SK-N-SH (cell line): Measurements from ENCODE around the gene TFF1. TPM values are rescaled to one million over a fixed set of nuclear protein-coding genes. Genes with fewer than 3 reads are reported as not detected.

Source experiments
- CTCF ChIA-PET: fragments of 300-600, 350-600 bp; formaldehyde crosslinking; extraction: SDS; loops from one replicate; lab custom pipeline; 2021; lab: Yijun Ruan, JAX
- POLR2A ChIA-PET: fragments of 350-600 bp; sonication (Branson Sonifier 250); formaldehyde crosslinking; extraction: SDS; loops from one replicate; lab custom pipeline; 2020; ENCODE audit warnings: antibody characterized with exemption, inconsistent platforms; lab: Yijun Ruan, JAX
- DNase-seq: peaks from one replicate; pipeline ENCODE4 v3.0.0; 2012
- H2AFZ ChIP-seq: fragments of 200-600 bp; sonication (generic); 2 replicates; pipeline ENCODE4 v1.8.1; 2016; ENCODE audit warnings: antibody characterized with exemption, mild to moderate bottlenecking, low read depth
- H3F3A ChIP-seq: fragments of 200-600 bp; sonication (generic); replicated peaks from 2 replicates; pipeline ENCODE3; 2016; ENCODE audit warnings: antibody characterized with exemption, mild to moderate bottlenecking; ENCODE audit not compliant: insufficient read depth
- H3K27ac ChIP-seq, 2 experiments: fragments of 200-500 bp in 1 of 2; fragments of 200-600 bp in 1 of 2; sonication (Bioruptor generic) in 1 of 2; sonication (generic), shearing (Covaris generic) in 1 of 2; 2 replicates each; pipeline versions ENCODE4 v1.5.1 to v1.6.1; 2014 to 2016; ENCODE audit warnings: low read depth in 2 of 2, inconsistent platforms in 1 of 2, low read length in 1 of 2, mild to moderate bottlenecking in 1 of 2, mixed read lengths in 1 of 2
- H3K27me3 ChIP-seq: fragments of 200-600 bp; sonication (generic), shearing (Covaris generic); 2 replicates; pipeline ENCODE4 v1.6.1; 2016; ENCODE audit warnings: mixed run types; ENCODE audit not compliant: insufficient read depth
- H3K36me3 ChIP-seq, 2 experiments: fragments of 200-500 bp in 1 of 2; fragments of 200-600 bp in 1 of 2; sonication (Bioruptor generic) in 1 of 2; sonication (generic) in 1 of 2; replicated peaks in 1 of 2; 2 replicates each; pipeline versions ENCODE3 to v1.5.1; 2014 to 2016; ENCODE audit warnings: low read length in 1 of 2, mild to moderate bottlenecking in 1 of 2; ENCODE audit not compliant: insufficient read depth in 2 of 2, control insufficient read depth in 1 of 2
- H3K4me1 ChIP-seq, 2 experiments: fragments of 200-500 bp in 1 of 2; fragments of 200-600 bp in 1 of 2; sonication (Bioruptor generic) in 1 of 2; sonication (generic), shearing (Covaris generic) in 1 of 2; 2 replicates each; pipeline versions ENCODE4 v1.5.1 to v1.6.1; 2014 to 2016; ENCODE audit warnings: low read depth in 1 of 2, low read length in 1 of 2, mixed run types in 1 of 2; ENCODE audit not compliant: insufficient read depth in 2 of 2, control insufficient read depth in 1 of 2
- H3K4me2 ChIP-seq: fragments of 200-600 bp; sonication (generic), shearing (Covaris generic); 2 replicates; pipeline ENCODE4 v1.6.1; 2017; ENCODE audit warnings: mixed run types
- H3K4me3 ChIP-seq, 2 experiments: fragments of 200-500 bp in 1 of 2; fragments of 200-600 bp in 1 of 2; sonication (Bioruptor generic) in 1 of 2; sonication (generic), shearing (Covaris generic) in 1 of 2; 2 replicates each; pipeline versions ENCODE4 v1.5.1 to v1.8.1; 2014 to 2016; ENCODE audit warnings: low read depth in 2 of 2, inconsistent platforms in 1 of 2, low read length in 1 of 2, mild to moderate bottlenecking in 1 of 2, mixed read lengths in 1 of 2, moderate library complexity in 1 of 2
- H3K79me2 ChIP-seq: fragments of 200-600 bp; sonication (generic); 2 replicates; pipeline ENCODE4 v1.8.1; 2017; ENCODE audit warnings: mild to moderate bottlenecking; ENCODE audit not compliant: insufficient read depth
- H3K9ac ChIP-seq: fragments of 200-600 bp; sonication (generic); 2 replicates; pipeline ENCODE4 v1.6.1; 2017; ENCODE audit warnings: mixed run types
- H3K9me2 ChIP-seq: fragments of 200-600 bp; sonication (generic); 2 replicates; pipeline ENCODE4 v1.6.1; 2017; ENCODE audit warnings: mixed run types
- H3K9me3 ChIP-seq: fragments of 200-600 bp; sonication (generic); 2 replicates; pipeline ENCODE4 v1.6.1; 2017; ENCODE audit warnings: mixed run types, mild to moderate bottlenecking, moderate library complexity
- H4K20me1 ChIP-seq: fragments of 200-600 bp; sonication (generic); 2 replicates; pipeline ENCODE4 v1.6.1; 2017; ENCODE audit warnings: mild to moderate bottlenecking, mixed run types; ENCODE audit not compliant: insufficient read depth
- EP300 ChIP-seq, 2 experiments: IDR thresholded peaks; 2 replicates each; pipeline versions ENCODE4 v1.4.0 to v1.6.1; 2012; ENCODE audit warnings: borderline replicate concordance in 1 of 2, low read depth in 1 of 2, low read length in 1 of 2
- EZH2phosphoT487 ChIP-seq: fragments of 200-600 bp; sonication (generic); IDR thresholded peaks from 2 replicates; pipeline ENCODE4 v1.6.1; 2017; ENCODE audit warnings: low read depth, mixed run types, mild to moderate bottlenecking, antibody characterized with exemption, moderate library complexity, borderline replicate concordance
- FOSL2 ChIP-seq: IDR thresholded peaks from 2 replicates; pipeline ENCODE4 v1.4.0; 2012; ENCODE audit warnings: low read depth, mild to moderate bottlenecking, moderate library complexity, borderline replicate concordance
- GABPA ChIP-seq: IDR thresholded peaks from 2 replicates; pipeline ENCODE4 v1.4.0; 2012; ENCODE audit warnings: low read depth, mild to moderate bottlenecking
- JUND ChIP-seq: IDR thresholded peaks from 2 replicates; pipeline ENCODE4 v1.4.0; 2012
- MEF2A ChIP-seq: IDR thresholded peaks from 2 replicates; pipeline ENCODE4 v1.4.0; 2012; ENCODE audit warnings: low read depth, borderline replicate concordance
- MXI1 ChIP-seq: IDR thresholded peaks from 2 replicates; pipeline ENCODE4 v1.6.1; 2012; ENCODE audit warnings: mild to moderate bottlenecking, low read depth, low read length, improper control_type of control experiment
- NFIC ChIP-seq: IDR thresholded peaks from 2 replicates; pipeline ENCODE4 v1.4.0; 2012; ENCODE audit warnings: borderline replicate concordance
- NRF1 ChIP-seq: IDR thresholded peaks from 2 replicates; pipeline ENCODE4 v1.6.1; 2012; ENCODE audit warnings: low read depth, mild to moderate bottlenecking, low read length
- POLR2AphosphoS5 ChIP-seq: IDR thresholded peaks from 2 replicates; pipeline ENCODE4 v1.6.1; 2012; ENCODE audit warnings: low read depth, low read length
- RAD21 ChIP-seq: IDR thresholded peaks from 2 replicates; pipeline ENCODE4 v1.6.1; 2012; ENCODE audit warnings: mild to moderate bottlenecking, low read length
- RXRA ChIP-seq: IDR thresholded peaks from 2 replicates; pipeline ENCODE4 v1.4.0; 2012; ENCODE audit warnings: low read depth, mild to moderate bottlenecking, borderline replicate concordance
- SIN3A ChIP-seq: IDR thresholded peaks from 2 replicates; pipeline ENCODE4 v1.6.1; 2012; ENCODE audit warnings: low read depth, mild to moderate bottlenecking, low read length, moderate library complexity, borderline replicate concordance
- SMC3 ChIP-seq: IDR thresholded peaks from 2 replicates; pipeline ENCODE4 v1.6.1; 2012; ENCODE audit warnings: low read depth, low read length, improper control_type of control experiment
- TCF12 ChIP-seq: IDR thresholded peaks from 2 replicates; pipeline ENCODE4 v1.4.0; 2012
- TEAD4 ChIP-seq: IDR thresholded peaks from 2 replicates; pipeline ENCODE4 v1.4.0; 2012; ENCODE audit warnings: mild to moderate bottlenecking, borderline replicate concordance; ENCODE audit not compliant: insufficient read depth
- YY1 ChIP-seq: IDR thresholded peaks from 2 replicates; pipeline ENCODE4 v1.4.0; 2012; ENCODE audit warnings: low read depth, mild to moderate bottlenecking
- WGBS: methylation state at CpG from one replicate; pipeline ENCODE4 v1.1.6; 2017; ENCODE audit warnings: low lambda C conversion rate; 5-methylcytosine and 5-hydroxymethylcytosine counted together
- polyA plus RNA-seq, 3 experiments: library from polyadenylated mRNA; depleted of rRNA; stranded (reverse); fragments of >200 nt; gene quantifications; 2 replicates each; pipeline ENCODE4 v1.2.3, GENCODE V29; 2012
- TF ChIP-seq, protein P1 (sequence below): IDR thresholded peaks from 2 replicates; pipeline ENCODE4 v1.4.0; 2012; ENCODE audit warnings: low read depth, borderline replicate concordance

Gene TFF1
- polyA plus RNA-seq, 1 of the 3 experiments (the other 2 are of a cell fraction), result not detected

DNA sequence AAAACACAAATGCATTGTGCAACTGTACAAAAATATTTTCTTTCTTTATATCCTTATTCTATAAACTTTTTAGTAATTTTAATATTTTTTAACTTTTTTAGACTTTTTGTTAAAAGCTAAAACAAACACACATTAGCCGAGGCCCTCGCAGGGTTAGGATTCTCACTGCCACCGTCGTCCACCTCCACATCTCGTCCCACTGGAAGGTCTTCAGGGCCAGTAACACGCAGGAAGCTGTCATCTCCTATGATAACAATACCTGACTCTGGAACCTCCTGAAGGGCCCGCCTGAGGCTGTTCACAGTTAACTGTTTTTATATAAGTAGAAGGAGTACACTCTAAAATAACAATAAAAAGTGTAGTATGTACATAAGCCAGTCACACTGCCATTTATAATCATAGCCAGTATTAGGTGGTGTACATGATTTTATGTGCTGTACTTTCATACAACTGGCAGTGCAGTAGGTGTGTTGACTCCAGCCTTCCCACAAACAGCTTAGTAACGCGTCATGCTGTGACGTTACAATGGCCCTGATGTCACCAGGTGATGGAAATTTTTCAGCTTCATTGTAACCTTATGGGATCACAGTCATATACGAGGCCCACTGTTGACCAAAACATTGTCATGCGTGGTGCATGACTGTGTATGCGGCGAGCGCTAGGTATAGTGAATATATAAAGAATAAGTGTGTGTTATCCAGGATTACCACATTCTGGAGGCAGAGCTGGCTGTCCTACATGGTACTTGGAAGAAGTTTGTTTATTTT is 24.4 kb downstream of the TFF1 start:
- Histone ChIP-seq H3K79me2 (no peaks in the 10 kb centered on the region), H4K20me1 (no peaks in the 10 kb centered on the region), H3K27ac (no peak overlapping the region), H3K9me2 (no peaks in the 10 kb centered on the region), H3F3A (no peaks in the 10 kb centered on the region), H3K4me1 (no peaks in the 10 kb centered on the region), H2AFZ (no peak overlapping the region), H3K4me3 (no peak overlapping the region), H3K9ac (no peak overlapping the region), H3K27me3 (no peaks in the 10 kb centered on the region), H3K36me3 (no peaks in the 10 kb centered on the region)
- WGBS, result 53% methylated on average over 15 of the region's 15 CpGs
- no peak for DNase-seq
- CTCF ChIA-PET, result no interaction called here
- POLR2A ChIA-PET, result no interaction called here
- no peak for TF ChIP-seq MXI1
- no peak for TF ChIP-seq JUND
- TF ChIP-seq GABPA, result no peak
- TF ChIP-seq TEAD4, result no peak
- TF ChIP-seq RXRA, result no peak
- TF ChIP-seq SIN3A, result no peak
- no peak for TF ChIP-seq NRF1
- no peak for TF ChIP-seq MEF2A
- TF ChIP-seq, protein P1, sequence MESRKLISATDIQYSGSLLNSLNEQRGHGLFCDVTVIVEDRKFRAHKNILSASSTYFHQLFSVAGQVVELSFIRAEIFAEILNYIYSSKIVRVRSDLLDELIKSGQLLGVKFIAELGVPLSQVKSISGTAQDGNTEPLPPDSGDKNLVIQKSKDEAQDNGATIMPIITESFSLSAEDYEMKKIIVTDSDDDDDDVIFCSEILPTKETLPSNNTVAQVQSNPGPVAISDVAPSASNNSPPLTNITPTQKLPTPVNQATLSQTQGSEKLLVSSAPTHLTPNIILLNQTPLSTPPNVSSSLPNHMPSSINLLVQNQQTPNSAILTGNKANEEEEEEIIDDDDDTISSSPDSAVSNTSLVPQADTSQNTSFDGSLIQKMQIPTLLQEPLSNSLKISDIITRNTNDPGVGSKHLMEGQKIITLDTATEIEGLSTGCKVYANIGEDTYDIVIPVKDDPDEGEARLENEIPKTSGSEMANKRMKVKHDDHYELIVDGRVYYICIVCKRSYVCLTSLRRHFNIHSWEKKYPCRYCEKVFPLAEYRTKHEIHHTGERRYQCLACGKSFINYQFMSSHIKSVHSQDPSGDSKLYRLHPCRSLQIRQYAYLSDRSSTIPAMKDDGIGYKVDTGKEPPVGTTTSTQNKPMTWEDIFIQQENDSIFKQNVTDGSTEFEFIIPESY, result no peak
- no peak for TF ChIP-seq TCF12
- no peak for TF ChIP-seq YY1
- TF ChIP-seq RAD21, result no peak
- TF ChIP-seq NFIC, result no peak
- no peak for TF ChIP-seq EP300 (IDR thresholded peaks at IDR 0.05; ENCODE audit: borderline replicate concordance in 1 of 2, low read depth in 1 of 2, low read length in 1 of 2)
- no peak for TF ChIP-seq FOSL2
- TF ChIP-seq SMC3, result no peak
- TF ChIP-seq, all 33 proteins: peak for 0
- no peaks in the 10 kb centered on the region for H3K9me3 ChIP-seq
- no peak overlapping the region for H3K4me2 ChIP-seq

DNA sequence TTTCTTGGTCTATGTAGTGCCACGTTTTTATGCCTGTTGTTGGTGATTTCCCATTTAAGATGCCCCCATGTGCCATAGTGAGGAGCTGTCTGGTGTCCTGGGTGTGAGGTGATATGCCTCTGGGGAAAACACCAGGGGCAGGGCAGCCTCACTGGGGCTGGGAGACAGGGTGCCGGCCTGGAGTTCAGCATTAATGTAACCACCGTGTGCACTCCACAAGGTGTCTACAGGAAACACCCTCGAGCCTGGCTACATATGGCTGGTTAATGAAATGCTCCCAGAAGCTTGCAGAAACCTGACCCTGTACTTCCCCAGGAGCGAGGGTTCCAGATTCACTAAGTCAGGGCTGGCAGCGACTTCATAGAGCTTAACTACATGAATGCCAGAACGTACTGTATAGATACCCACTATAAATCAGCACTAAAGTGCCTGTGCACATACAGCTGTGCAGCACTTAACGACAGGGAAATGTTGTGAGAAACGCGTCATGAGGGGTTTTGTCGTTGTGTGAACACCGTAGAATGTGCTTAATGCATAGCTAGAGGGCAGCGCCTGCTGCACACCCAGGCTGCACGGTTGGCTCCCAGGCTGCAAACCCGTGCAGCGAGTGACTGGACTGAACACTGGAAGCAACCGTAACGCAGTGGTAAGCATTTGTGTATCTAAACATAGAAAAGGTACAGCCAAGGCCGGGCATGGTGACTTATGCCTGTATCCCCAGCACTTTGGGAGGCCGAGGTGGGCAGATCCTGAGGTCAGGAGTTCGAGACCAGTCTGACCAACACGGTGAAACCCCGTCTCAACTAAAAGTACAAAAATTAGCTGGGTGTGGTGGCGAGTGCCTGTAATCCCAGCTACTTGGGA is 25.9 kb downstream of the TFF1 start:
- DNase-seq, result no peak
- Histone ChIP-seq H2AFZ (no peak overlapping the region), H3F3A (no peaks in the 10 kb centered on the region), H3K36me3 (no peaks in the 10 kb centered on the region), H3K4me3 (no peak overlapping the region), H3K9me3 (no peaks in the 10 kb centered on the region), H3K79me2 (no peaks in the 10 kb centered on the region), H4K20me1 (no peaks in the 10 kb centered on the region), H3K9ac (no peak overlapping the region), H3K27ac (no peak overlapping the region), H3K4me1 (no peaks in the 10 kb centered on the region), H3K27me3 (no peaks in the 10 kb centered on the region), H3K4me2 (no peak overlapping the region), H3K9me2 (no peaks in the 10 kb centered on the region)
- TF ChIP-seq POLR2AphosphoS5, result no peak
- no peak for TF ChIP-seq NFIC
- TF ChIP-seq EZH2phosphoT487, result no peak
- no peak for TF ChIP-seq MXI1
- TF ChIP-seq, protein P1, result no peak
- no peak for TF ChIP-seq RXRA
- TF ChIP-seq TEAD4, result no peak
- WGBS, result 60% methylated on average over 18 of the region's 24 CpGs
- POLR2A ChIA-PET, result interaction anchor here (0.7 kb wide), 1 partner anchor 106 kb away, joined by 3 read pairs; no protein-coding TSS in a partner anchor
- CTCF ChIA-PET, result interaction anchor here (1.4 kb wide), 2 partner anchors 30 to 38 kb away, joined by 3 to 4 read pairs; no protein-coding TSS in a partner anchor
